ENCODE data around the gene MSI1.
A peak's percentile ranks its signal among the peaks of the same experiment; 100 is the strongest.

MSI1 gene

DNA sequence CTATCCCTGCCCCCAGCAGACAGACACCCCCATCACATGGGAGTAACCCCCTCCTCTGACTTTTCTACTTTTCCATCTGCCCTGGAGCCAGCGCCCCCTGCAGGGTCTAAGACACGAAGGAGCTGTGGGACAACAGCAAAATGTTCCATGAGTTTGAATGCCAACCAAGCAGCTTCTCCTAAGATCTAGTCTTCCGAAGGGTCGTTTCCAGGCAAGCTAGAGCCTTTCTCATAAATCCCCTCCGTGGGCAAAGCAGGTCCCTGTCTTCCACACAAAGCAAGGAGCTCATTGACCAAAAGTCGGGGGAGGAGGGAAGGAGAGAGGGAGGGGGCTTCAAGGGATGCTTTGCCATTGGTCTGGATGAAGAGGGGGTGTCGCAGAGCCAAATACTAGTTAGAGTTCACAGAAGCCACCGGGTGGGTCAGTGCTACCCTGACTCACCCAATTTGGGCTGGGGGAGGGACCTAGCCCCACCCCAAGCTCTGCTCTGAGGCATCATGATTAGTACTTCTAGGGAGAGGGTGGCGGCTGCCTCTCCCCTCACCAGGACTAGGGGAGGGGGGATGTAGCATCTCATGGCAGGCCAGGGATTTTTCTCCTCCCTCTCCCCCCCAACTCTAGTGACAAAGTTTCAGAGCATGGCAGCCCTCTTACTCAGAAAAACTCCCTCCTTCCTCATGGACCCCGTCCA, 1.6 kb downstream of the MSI1 start:
- H3K27ac Mint-ChIP-seq, result no peak overlapping the region

GRCh38 chr12:120366845-120367232, 2.1 kb downstream of the MSI1 start:
- Mint-ChIP-seq H3K36me3 (no peaks in the 10 kb centered on the region), H3K9me3 (no peaks in the 10 kb centered on the region), H3K4me3 (no peak overlapping the region), H3K27me3 (peaks cover 88% of the 10 kb centered on the region), H3K27ac (no peak overlapping the region), H3K4me1 (peaks cover 22% of the 10 kb centered on the region)
- ATAC-seq, result no peak

More for the DNA sequence above, 1.6 kb downstream of the MSI1 start:
- no peaks in the 10 kb centered on the region for H3K36me3 Mint-ChIP-seq
- no peaks in the 10 kb centered on the region for H3K9me3 Mint-ChIP-seq
- peaks cover 16% of the 10 kb centered on the region for H3K4me1 Mint-ChIP-seq
- H3K4me3 Mint-ChIP-seq, result peak overlapping the region; percentile 45
- ATAC-seq, result no peak
- H3K27me3 Mint-ChIP-seq, result peaks cover 88% of the 10 kb centered on the region

DNA sequence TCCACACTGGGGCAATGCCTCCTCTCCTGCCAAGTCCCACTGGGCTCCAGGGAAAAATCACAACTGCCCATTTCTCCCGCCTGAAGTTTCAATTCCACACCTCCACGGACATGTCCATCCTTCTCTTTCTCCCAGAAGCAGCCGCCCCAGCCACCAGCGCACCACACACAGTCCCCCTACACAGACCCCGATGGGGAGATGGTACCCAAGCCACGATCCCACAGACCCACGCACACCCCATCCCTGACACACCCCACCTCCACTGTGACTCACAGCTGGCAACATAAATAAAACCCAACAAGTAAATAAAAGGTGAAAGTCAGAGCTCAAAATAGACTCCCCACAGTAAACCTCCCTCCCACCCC, 2.6 kb downstream of the MSI1 start:
- Mint-ChIP-seq H3K9me3 (no peaks in the 10 kb centered on the region), H3K4me3 (no peak overlapping the region), H3K27ac (no peak overlapping the region), H3K36me3 (no peaks in the 10 kb centered on the region), H3K4me1 (peaks cover 24% of the 10 kb centered on the region), H3K27me3 (peaks cover 88% of the 10 kb centered on the region)
- no peak for ATAC-seq

GRCh38 chr12:120365675-120366340, 3.2 kb downstream of the MSI1 start:
- no peak for ATAC-seq
- no peaks in the 10 kb centered on the region for H3K9me3 Mint-ChIP-seq
- no peak overlapping the region for H3K27ac Mint-ChIP-seq
- H3K4me3 Mint-ChIP-seq, result no peak overlapping the region
- no peaks in the 10 kb centered on the region for H3K36me3 Mint-ChIP-seq
- H3K27me3 Mint-ChIP-seq, result peaks cover 88% of the 10 kb centered on the region
- peaks cover 24% of the 10 kb centered on the region for H3K4me1 Mint-ChIP-seq

DNA sequence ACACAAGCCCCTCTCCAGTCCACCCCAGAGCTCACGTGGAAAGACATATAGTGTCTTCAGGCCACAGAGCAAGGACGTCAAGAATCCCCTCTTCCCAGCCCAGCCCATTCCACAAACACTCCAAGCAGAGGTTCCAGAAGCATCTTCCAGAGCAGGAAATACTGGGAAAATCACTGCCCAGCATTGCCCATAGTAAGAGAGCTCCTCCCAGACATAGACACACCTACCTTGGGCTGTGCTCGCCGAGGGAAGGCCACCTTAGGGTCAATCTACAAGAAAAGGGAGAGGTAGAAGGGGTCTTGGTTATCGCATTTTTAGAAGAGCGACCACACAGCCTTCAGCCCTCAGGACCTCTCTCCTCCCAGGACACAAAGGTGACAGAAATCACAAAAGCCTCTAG, 4.5 kb downstream of the MSI1 start:
- Mint-ChIP-seq H3K36me3 (no peaks in the 10 kb centered on the region), H3K27ac (no peak overlapping the region), H3K9me3 (no peaks in the 10 kb centered on the region), H3K27me3 (peaks cover 88% of the 10 kb centered on the region), H3K4me1 (peaks cover 11% of the 10 kb centered on the region), H3K4me3 (no peak overlapping the region)
- no peak for ATAC-seq

DNA sequence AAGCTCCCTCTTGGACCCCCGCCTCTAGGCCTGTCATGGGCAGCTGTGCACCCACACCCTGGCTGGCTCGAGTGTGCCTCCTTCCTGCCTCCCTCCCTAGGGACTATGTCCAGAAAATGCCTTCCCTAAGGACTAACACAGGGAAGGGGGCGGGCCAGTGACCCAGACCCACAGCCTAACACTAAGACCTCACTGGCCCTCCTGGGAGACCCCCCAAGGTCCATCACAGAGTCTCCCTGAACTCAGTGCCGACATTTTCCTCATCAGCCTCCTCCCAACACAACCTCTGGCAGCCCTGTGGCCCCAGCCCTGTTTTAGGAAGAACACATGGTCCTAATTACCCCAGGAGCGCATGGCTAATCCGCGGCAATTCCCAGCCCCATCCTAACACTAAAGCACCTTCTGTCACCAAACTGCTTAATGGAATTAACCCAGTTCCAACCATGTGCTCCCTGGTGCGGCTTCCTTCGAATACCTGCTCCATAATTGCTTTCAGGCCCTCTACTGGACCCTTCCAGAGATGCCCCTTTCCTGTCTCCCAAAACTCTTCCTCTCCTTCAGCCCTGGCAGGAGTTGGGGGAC, 5.6 kb downstream of the MSI1 start:
- Mint-ChIP-seq H3K9me3 (no peaks in the 10 kb centered on the region), H3K27me3 (peaks cover 96% of the 10 kb centered on the region), H3K27ac (no peak overlapping the region), H3K4me3 (no peak overlapping the region), H3K4me1 (peaks cover 9% of the 10 kb centered on the region), H3K36me3 (no peaks in the 10 kb centered on the region)
- ATAC-seq, result no peak

GRCh38 chr12:120362516-120363273, 6.3 kb downstream of the MSI1 start:
- no peak for ATAC-seq
- Mint-ChIP-seq H3K36me3 (no peaks in the 10 kb centered on the region), H3K9me3 (no peaks in the 10 kb centered on the region), H3K4me3 (no peak overlapping the region), H3K27me3 (peaks cover 100% of the 10 kb centered on the region), H3K27ac (no peak overlapping the region), H3K4me1 (peaks cover 9% of the 10 kb centered on the region)

DNA sequence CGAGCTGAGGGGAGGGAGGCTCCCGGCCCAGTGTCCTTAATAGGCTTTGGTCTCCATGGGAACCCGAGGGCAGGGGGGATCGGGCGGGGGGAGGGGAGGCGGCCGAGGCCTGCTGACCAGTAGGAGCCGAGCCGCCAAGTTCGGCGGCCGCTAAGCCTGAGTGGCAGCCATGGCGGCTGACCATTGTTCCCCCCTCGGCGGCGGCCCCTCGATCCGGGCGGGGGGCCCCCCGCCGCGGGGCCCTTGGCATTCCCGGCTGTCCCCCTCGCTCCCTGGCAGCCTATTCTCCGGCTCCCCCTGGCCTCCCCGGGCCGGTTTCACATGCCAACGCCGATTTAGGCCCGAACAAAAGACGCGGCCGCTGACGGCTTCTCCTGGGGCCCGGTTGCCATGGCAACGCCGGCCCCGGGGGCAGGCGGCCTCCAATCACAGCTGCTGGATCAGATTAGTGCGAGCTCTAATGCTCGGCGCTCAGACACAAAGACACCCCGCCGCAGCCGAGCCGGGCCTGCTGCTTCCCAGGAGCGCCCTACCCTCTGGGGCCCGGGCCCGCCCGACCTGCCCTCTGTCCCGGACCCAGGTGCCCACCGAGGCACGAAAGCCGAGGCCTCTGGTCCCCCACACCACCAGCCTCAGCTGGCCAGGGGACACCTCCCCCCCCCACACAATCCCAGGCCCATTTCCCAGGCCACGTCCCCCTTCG, 7.3 kb downstream of the MSI1 start:
- peak overlapping the region; percentile 65 for H3K4me3 Mint-ChIP-seq
- H3K9me3 Mint-ChIP-seq, result no peaks in the 10 kb centered on the region
- H3K27me3 Mint-ChIP-seq, result peaks cover 99% of the 10 kb centered on the region
- no peak overlapping the region for H3K27ac Mint-ChIP-seq
- H3K36me3 Mint-ChIP-seq, result no peaks in the 10 kb centered on the region
- H3K4me1 Mint-ChIP-seq, result peaks cover 9% of the 10 kb centered on the region
- peak; percentile 32 for ATAC-seq

- Mint-ChIP-seq H3K4me1 (peaks cover 15% of the 10 kb centered on the region), H3K9me3 (no peaks in the 10 kb centered on the region), H3K27me3 (peaks cover 82% of the 10 kb centered on the region), H3K27ac (no peak overlapping the region), H3K4me3 (no peak overlapping the region), H3K36me3 (no peaks in the 10 kb centered on the region)
- no peak for ATAC-seq
These were observed 9.8 kb downstream of the MSI1 start for GRCh38 chr12:120359128-120359527.

- Mint-ChIP-seq H3K4me3 (no peak overlapping the region), H3K27ac (no peak overlapping the region), H3K9me3 (no peaks in the 10 kb centered on the region), H3K27me3 (peaks cover 76% of the 10 kb centered on the region), H3K4me1 (peaks cover 15% of the 10 kb centered on the region), H3K36me3 (no peaks in the 10 kb centered on the region)
- ATAC-seq, result no peak
These were observed 10.4 kb downstream of the MSI1 start for GRCh38 chr12:120358412-120359100.

DNA sequence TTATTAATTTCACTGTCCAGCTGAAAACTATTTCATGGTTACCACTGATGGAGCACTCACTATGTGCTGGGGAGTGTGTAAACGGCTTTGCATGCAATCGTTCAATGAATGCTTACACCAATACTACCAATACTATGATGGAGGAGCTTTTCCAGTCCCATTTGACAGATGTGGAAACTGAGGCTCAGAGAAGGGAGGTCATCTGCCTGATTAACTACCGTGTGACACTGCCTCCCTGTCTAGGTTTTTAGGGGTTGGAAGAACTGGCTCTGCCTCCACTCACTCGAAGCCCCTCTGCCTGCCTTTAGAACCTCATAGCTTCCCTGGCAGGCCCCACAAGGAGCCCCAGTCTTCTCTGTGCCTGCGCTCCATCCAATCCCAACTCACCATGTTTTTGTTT, 11.9 kb downstream of the MSI1 start:
- no peaks in the 10 kb centered on the region for H3K36me3 Mint-ChIP-seq
- H3K4me3 Mint-ChIP-seq, result no peak overlapping the region
- no peak for ATAC-seq
- no peaks in the 10 kb centered on the region for H3K9me3 Mint-ChIP-seq
- H3K4me1 Mint-ChIP-seq, result peaks cover 11% of the 10 kb centered on the region
- peaks cover 62% of the 10 kb centered on the region for H3K27me3 Mint-ChIP-seq
- no peak overlapping the region for H3K27ac Mint-ChIP-seq

- Mint-ChIP-seq H3K4me3 (no peak overlapping the region), H3K36me3 (no peaks in the 10 kb centered on the region), H3K27ac (no peak overlapping the region), H3K27me3 (peaks cover 58% of the 10 kb centered on the region), H3K4me1 (peaks cover 6% of the 10 kb centered on the region), H3K9me3 (no peaks in the 10 kb centered on the region)
- peak; percentile 77 for ATAC-seq
These were observed 12.4 kb downstream of the MSI1 start for GRCh38 chr12:120356567-120357030.

DNA sequence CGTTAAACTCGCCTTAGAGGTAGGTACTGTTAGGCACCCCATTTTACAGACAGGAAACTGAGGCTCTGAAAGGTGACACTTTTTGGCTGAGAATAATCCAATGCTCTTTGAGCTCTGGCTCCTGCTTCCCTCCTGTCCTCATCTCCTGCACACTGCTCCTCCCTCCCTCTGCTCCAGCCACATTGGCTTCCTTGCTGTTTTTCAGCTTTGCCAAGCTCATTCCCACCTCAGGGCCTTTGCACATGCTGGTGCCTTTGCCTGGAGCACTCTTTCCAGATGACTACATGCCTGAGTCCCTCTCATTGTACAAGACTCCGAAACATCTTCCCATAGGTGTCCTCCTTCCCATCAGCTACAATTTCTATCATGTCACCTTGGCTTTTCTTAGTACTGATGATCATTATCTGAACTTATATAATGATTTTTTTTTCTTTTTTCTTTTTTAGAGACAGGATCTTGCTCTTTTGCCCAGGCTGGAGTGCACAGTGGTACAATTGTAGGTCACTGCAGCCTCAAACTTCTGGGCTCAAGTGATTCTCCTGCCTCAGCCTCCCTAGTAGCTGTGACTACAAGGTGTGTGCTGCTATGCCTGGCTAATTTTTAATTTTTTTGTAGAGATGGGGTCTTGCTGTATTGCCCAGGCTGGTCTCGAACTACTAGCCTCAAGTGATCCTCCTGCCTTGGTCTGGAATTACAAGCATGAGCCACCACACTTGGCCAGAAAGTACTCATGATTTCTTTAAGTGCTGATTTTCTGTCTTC, 15.2 kb downstream of the MSI1 start:
- H3K27me3 Mint-ChIP-seq, result peaks cover 40% of the 10 kb centered on the region
- no peak overlapping the region for H3K27ac Mint-ChIP-seq
- no peaks in the 10 kb centered on the region for H3K9me3 Mint-ChIP-seq
- no peak overlapping the region for H3K4me3 Mint-ChIP-seq
- ATAC-seq, result no peak
- no peaks in the 10 kb centered on the region for H3K36me3 Mint-ChIP-seq
- H3K4me1 Mint-ChIP-seq, result peaks cover 6% of the 10 kb centered on the region

DNA sequence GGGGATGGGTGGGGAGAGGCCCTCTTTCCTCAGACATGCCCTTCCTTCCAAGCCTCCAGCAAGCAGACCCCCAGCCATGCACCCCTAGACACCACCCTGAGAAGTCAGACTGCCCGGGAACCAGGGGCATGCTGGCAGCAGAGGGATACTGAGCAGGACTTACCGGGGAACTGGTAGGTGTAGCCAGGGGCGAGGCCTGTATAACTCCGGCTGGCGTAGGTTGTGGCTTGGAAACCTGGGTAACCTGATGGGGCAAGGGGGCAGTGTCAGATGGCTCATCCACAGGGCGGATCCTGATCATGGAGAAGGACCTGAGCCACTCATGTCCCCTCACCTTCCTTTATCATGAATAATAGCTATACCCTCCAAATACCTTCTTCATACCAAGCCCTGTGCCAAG, 15.8 kb downstream of the MSI1 start:
- Mint-ChIP-seq H3K4me1 (peaks cover 6% of the 10 kb centered on the region), H3K27me3 (peaks cover 36% of the 10 kb centered on the region), H3K36me3 (no peaks in the 10 kb centered on the region), H3K27ac (no peak overlapping the region), H3K4me3 (no peak overlapping the region), H3K9me3 (no peaks in the 10 kb centered on the region)
- no peak for ATAC-seq
